ENCODE data around the gene PDLIM5.

PDLIM5 gene

DNA sequence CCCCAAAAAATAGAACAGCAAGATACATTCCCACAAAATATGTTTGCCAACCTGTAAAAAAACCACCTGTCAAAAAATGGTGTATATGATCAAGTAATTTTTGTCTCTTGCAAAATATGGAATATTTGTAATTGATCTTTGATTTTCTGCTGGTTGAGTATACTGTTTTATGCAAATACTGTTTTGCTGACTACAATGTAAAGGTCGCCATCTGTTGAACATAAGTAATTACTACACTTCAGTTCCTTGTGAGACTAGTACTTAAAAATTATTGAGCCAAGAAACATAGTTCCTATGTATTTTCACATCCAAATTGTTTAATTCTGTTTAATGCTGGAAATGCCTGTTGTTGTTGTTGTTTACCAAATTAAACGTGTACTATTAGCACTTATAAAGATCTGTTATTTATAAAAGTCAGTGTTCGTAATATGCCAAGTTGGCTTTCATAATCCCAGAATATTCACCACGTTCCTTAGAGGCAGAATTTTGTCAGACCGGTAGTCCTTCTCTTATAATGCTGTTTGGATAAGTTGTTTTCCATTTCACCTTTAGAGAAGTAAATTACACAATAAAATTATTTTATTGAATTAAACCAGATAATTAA lies 144.2 kb downstream of the PDLIM5 start:
- TF ChIP-seq, protein P1, sequence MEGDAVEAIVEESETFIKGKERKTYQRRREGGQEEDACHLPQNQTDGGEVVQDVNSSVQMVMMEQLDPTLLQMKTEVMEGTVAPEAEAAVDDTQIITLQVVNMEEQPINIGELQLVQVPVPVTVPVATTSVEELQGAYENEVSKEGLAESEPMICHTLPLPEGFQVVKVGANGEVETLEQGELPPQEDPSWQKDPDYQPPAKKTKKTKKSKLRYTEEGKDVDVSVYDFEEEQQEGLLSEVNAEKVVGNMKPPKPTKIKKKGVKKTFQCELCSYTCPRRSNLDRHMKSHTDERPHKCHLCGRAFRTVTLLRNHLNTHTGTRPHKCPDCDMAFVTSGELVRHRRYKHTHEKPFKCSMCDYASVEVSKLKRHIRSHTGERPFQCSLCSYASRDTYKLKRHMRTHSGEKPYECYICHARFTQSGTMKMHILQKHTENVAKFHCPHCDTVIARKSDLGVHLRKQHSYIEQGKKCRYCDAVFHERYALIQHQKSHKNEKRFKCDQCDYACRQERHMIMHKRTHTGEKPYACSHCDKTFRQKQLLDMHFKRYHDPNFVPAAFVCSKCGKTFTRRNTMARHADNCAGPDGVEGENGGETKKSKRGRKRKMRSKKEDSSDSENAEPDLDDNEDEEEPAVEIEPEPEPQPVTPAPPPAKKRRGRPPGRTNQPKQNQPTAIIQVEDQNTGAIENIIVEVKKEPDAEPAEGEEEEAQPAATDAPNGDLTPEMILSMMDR (IDR thresholded peaks at IDR 0.05; ENCODE audit: insufficient read depth, low read depth, low read length, missing control alignments): peak; percentile 39
- no peak overlapping the region for H3K4me3 ChIP-seq (ENCODE audit: low read depth, low read length)
- peak; percentile 61 for DNase-seq (ENCODE audit: low read depth)

DNA sequence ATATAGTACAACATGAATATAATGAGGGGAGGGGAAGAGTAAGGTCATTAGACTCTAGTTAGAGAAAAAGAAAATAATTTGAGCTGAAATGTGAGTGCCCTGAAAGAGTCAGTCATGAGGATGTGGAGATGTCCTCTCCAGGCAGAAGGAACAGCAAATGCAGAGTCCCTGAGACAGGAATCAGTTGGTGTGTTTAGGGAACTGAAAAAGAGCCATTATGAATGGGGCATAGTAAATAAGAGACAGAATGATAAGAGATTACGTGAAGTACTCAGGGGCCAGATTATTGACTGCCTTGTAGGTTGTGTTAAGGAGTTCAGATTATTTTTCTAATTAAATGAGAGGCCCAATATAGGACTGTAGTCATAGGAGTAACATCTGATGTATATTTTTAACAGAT lies 147.0 kb downstream of the PDLIM5 start:
- TF ChIP-seq, protein P1 (IDR thresholded peaks at IDR 0.05; ENCODE audit: insufficient read depth, low read depth, low read length, missing control alignments): no peak
- no peak for DNase-seq (ENCODE audit: low read depth)
- no peak overlapping the region for H3K4me3 ChIP-seq (ENCODE audit: low read depth, low read length)

DNA sequence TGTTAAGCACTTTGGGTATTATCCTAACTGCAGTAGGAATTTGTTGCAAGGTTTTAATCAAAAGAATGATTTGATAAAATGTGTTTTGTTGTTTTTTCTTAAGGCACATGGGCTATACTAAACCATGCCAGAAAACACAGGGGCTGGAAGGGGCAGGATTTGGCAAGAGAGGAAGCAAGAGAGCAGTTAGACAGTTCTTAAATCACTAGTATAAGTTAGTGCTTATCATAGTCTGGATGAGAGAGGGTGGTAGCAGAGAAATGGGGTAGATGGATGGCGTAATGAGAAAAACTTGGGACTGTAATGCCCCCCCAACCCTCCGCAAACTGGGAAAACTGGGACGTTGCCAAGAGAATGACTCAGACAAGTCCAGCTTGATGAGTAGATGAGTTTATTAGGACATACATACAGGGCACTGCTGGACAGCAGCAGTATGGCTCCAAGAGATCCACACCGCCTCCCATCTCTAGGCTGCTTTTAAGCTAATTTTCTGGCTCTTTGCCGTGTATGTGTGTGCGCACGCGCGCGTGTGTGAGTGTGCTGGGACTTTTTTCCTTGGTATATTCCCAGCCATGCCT lies 151.5 kb downstream of the PDLIM5 start:
- no peak for DNase-seq (ENCODE audit: low read depth)
- TF ChIP-seq, protein P1 (IDR thresholded peaks at IDR 0.05; ENCODE audit: insufficient read depth, low read depth, low read length, missing control alignments): no peak
- no peak overlapping the region for H3K4me3 ChIP-seq (ENCODE audit: low read depth, low read length)

DNA sequence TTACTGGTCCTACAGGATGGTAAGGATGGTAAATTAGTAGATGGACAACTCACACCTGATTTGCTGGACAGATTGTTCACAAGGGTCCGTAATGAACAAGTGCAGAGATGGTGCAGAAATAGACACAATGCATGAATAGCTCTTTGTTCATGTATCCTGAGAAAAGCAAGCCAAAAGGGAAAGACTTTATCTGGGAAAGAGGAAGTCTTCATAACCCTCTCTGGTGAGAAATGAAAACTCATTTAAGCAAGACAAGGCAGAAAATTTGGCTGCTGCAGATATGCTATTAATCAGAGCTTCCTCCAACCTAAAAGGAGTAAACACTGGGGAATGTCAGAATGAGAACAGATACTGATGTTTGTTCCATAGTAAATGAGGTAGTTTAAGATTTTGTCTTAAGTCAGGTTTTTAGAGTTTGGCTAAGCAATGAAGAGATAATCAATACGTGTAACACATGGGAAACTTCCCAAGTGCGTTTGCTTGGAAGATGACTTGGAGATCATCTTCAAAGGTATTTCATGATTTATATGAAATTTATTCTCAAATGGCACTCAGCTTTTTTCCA lies 153.6 kb downstream of the PDLIM5 start:
- no peak for DNase-seq (ENCODE audit: low read depth)
- H3K4me3 ChIP-seq (ENCODE audit: low read depth, low read length): no peak overlapping the region
- TF ChIP-seq, protein P1 (IDR thresholded peaks at IDR 0.05; ENCODE audit: insufficient read depth, low read depth, low read length, missing control alignments): no peak

DNA sequence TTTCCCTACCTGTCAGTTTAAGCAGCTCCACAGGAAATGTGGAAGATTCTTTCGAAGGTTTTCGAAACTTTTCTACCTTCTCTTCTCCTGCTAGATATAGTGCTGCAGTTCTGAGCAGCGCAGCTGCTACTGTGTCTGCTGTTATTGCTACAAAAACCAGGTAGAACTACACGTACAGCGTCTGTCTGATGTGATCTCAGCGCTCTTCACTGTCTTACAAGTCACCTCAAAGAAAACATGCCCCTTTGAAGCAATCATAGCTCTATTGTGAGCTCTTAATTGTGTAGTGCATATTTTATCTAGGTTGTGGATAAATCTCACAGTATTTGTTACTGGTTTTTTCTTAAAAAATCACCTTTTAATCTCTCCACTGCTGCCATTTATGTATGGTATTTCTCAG lies 158.4 kb downstream of the PDLIM5 start:
- H3K4me3 ChIP-seq (ENCODE audit: low read depth, low read length): no peak overlapping the region
- no peak for DNase-seq (ENCODE audit: low read depth)
- TF ChIP-seq, protein P1 (IDR thresholded peaks at IDR 0.05; ENCODE audit: insufficient read depth, low read depth, low read length, missing control alignments): no peak

DNA sequence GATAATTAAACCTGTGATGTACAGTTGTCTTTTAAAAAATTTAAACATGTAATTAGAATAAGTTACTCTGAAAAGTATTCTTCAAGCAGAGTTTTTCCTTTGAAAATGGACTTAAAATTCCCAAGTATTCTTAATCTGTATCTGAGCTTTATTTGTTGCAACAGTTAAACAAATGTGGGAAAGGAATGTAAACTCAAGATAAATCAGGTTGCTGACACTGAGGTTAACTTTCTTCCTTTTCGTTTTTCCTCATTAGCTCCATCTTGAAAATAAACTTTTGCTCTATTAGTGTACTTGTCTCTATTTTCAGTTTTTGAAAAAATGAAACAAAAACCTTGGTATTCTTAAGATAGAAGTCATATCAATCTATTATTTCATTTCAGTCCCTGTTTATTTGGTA lies 161.5 kb downstream of the PDLIM5 start:
- no peak overlapping the region for H3K4me3 ChIP-seq (ENCODE audit: low read depth, low read length)

More for the DNA sequence above, 161.5 kb downstream of the PDLIM5 start:
- DNase-seq (ENCODE audit: low read depth): no peak
- TF ChIP-seq, protein P1 (IDR thresholded peaks at IDR 0.05; ENCODE audit: insufficient read depth, low read depth, low read length, missing control alignments): no peak
